ENCODE measurements around the gene AKR1A1. TPM values are rescaled to one million over a fixed set of nuclear protein-coding genes. Genes with fewer than 3 reads are reported as not detected.
"Not testable (repeated sequence)": the region's sequence is repeated elsewhere in the genome, so short reads cannot be mapped to it uniquely, and the experiment has no call there.

The AKR1A1 gene
- total RNA-seq, 1 donor from 2014 or later = 232 TPM

GRCh38 chr1:45570631-45571030, 20.0 kb downstream of the AKR1A1 start:
- no peak for DNase-seq

GRCh38 chr1:45573231-45573804, 22.7 kb downstream of the AKR1A1 start:
- DNase-seq = peak; percentile 29

- no peak for DNase-seq
These were observed 23.5 kb downstream of the AKR1A1 start for GRCh38 chr1:45574105-45574626.

GRCh38 chr1:45583264-45583665, 32.6 kb downstream of the AKR1A1 start:
- peak; percentile 98 for DNase-seq

- DNase-seq = peak; percentile 85
These were observed 33.2 kb downstream of the AKR1A1 start, which contains the start of gene NASP for GRCh38 chr1:45583666-45584350. Gene NASP (plus strand): TSS chr1:45584041. CDS start chr1:45584147, 106 bp downstream.

GRCh38 chr1:45584351-45585109, 33.9 kb downstream of the AKR1A1 start:
- DNase-seq = peak; percentile 95

- no peak for DNase-seq
These were observed 34.4 kb downstream of the AKR1A1 start for GRCh38 chr1:45585110-45585426.

GRCh38 chr1:45585496-45586075, 35.0 kb downstream of the AKR1A1 start:
- no peak for DNase-seq

- DNase-seq = no peak
These were observed 36.1 kb downstream of the AKR1A1 start for GRCh38 chr1:45586769-45587168.

GRCh38 chr1:45589861-45590260, 39.2 kb downstream of the AKR1A1 start:
- DNase-seq = no peak

GRCh38 chr1:45594412-45594811, 43.8 kb downstream of the AKR1A1 start:
- DNase-seq = no peak

GRCh38 chr1:45596765-45597164, 46.1 kb downstream of the AKR1A1 start:
- DNase-seq = not testable (repeated sequence)

GRCh38 chr1:45604239-45604638, 53.6 kb downstream of the AKR1A1 start:
- no peak for DNase-seq

GRCh38 chr1:45607404-45608074, 56.9 kb downstream of the AKR1A1 start:
- no peak for DNase-seq

GRCh38 chr1:45608175-45609156, 57.8 kb downstream of the AKR1A1 start:
- peak; percentile 84 for DNase-seq

GRCh38 chr1:45610589-45611226, 60.1 kb downstream of the AKR1A1 start:
- DNase-seq = no peak

- DNase-seq = no peak
These were observed 62.4 kb downstream of the AKR1A1 start for GRCh38 chr1:45612941-45613579.

- DNase-seq = no peak
These were observed 65.3 kb downstream of the AKR1A1 start for GRCh38 chr1:45615885-45616284.

- peak; percentile 81 for DNase-seq
These were observed 67.0 kb downstream of the AKR1A1 start for GRCh38 chr1:45617618-45618017.

Data from dermis blood vessel endothelial cell (primary cell).